ENCODE results near the gene ECHDC3.

GRCh38 chr10:11713186-11713743 lies 28.9 kb upstream of the ECHDC3 start:
- TF ChIP-seq POLR2A (IDR thresholded peaks at IDR 0.05), result no peak
- TF ChIP-seq, protein P1, sequence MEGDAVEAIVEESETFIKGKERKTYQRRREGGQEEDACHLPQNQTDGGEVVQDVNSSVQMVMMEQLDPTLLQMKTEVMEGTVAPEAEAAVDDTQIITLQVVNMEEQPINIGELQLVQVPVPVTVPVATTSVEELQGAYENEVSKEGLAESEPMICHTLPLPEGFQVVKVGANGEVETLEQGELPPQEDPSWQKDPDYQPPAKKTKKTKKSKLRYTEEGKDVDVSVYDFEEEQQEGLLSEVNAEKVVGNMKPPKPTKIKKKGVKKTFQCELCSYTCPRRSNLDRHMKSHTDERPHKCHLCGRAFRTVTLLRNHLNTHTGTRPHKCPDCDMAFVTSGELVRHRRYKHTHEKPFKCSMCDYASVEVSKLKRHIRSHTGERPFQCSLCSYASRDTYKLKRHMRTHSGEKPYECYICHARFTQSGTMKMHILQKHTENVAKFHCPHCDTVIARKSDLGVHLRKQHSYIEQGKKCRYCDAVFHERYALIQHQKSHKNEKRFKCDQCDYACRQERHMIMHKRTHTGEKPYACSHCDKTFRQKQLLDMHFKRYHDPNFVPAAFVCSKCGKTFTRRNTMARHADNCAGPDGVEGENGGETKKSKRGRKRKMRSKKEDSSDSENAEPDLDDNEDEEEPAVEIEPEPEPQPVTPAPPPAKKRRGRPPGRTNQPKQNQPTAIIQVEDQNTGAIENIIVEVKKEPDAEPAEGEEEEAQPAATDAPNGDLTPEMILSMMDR (IDR thresholded peaks at IDR 0.05), result no peak
